Left lung (tissue), 10 donors: ENCODE data around the gene RASA2. TPM values are rescaled to one million over a fixed set of nuclear protein-coding genes. Genes with fewer than 3 reads are reported as not detected.

Experiments
- ATAC-seq: fragments of 200-7000 bp; cut with Tn5 transposase; one replicate; pipeline ENCODE4 v1.9.1; 2020; ENCODE audit warnings: moderate library complexity
- DNase-seq, 4 donors: peaks; one replicate each; pipeline ENCODE4 v3.0.0-alpha.2; 2013 to 2020
- H3K27ac ChIP-seq, 2 donors: fragments of 200-600 bp; sonication (generic) in 1 of 2; one replicate each; pipeline versions ENCODE4 v1.5.0 to v1.8.0; 2020 to 2021
- H3K27me3 ChIP-seq, 2 donors: fragments of 200-600 bp; sonication (generic) in 1 of 2; one replicate each; pipeline versions ENCODE4 v1.5.0 to v1.8.0; 2020 to 2021
- H3K36me3 ChIP-seq, 2 donors: fragments of 200-600 bp; sonication (generic) in 1 of 2; one replicate each; pipeline versions ENCODE4 v1.5.0 to v1.8.0; 2020 to 2021
- H3K4me1 ChIP-seq, 2 donors: fragments of 200-600 bp; one replicate each; pipeline ENCODE4 v1.8.0; 2021
- H3K4me3 ChIP-seq, 2 donors: fragments of 200-600 bp; sonication (generic) in 1 of 2; one replicate each; pipeline versions ENCODE4 v1.5.0 to v1.8.0; 2020 to 2021; ENCODE audit warnings: mild to moderate bottlenecking in 1 of 2
- H3K9me3 ChIP-seq, 2 donors: fragments of 200-600 bp; sonication (generic) in 1 of 2; one replicate each; pipeline versions ENCODE4 v1.5.0 to v1.8.0; 2020 to 2021
- intact Hi-C, 2 donors: fragments of 100-400 bp; cut with DNase I; formaldehyde crosslinking; loops; one replicate each; pipeline versions ENCODE4 v1.11.2 to v1.14.2; 2022
- polyA plus RNA-seq, 6 donors: library from polyadenylated mRNA; unstranded; fragments of 120-200 nt; gene quantifications; one replicate each; pipeline ENCODE4 v1.2.1, GENCODE V29; 2013; ENCODE audit not compliant: insufficient read length in 6 of 6
- total RNA-seq, 2 donors: library from RNA; stranded (reverse); fragmentation: NEBNext Ultra II Directional; extraction: Animal tissue kit (Norgen Biotek cat#: 25700); gene quantifications; one replicate each; pipeline ENCODE4 v1.2.1, GENCODE V29; 2021
- TF ChIP-seq, protein P1 (sequence below), 2 donors: fragments of 200-600 bp; sonication (generic) in 1 of 2; IDR thresholded peaks; one replicate each; pipeline versions ENCODE4 v1.5.0 to v1.8.0; 2021; ENCODE audit warnings: antibody characterized with exemption in 2 of 2
- donor health status: DM: no; HTN: yes; CAD: no.
- donor health status: DM: no; HTN: no; CAD: no.

RASA2 gene
- total and polyA plus RNA-seq, 8 donors = 17.2 to 29.3 (median 25.2) TPM

DNA sequence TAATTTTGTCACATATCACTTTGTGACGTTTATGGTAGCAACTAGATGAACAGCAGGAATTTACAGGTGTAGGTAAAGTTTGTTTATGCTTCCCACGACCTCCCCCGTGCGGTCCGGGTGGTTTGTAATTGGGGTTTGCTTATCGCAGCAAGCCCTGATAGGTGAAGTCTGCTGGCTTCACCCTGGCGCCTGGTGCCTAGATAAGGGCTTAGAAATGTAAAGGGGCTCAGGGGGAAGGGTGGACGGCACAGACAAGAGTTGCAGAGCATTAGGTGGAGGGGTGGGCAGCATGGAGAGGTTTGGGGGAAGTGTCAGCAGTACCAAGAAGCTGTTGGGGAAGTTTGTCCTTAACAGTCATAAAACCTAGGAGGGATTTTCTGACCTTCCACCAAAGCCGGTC, 143.1 kb downstream of the RASA2 start:
- Histone ChIP-seq H3K36me3 (no peaks in the 10 kb centered on the region), H3K4me3 (no peak overlapping the region), H3K9me3 (peaks cover 0 to 14% of the 10 kb centered on the region in 2 donors), H3K27me3 (no peaks in the 10 kb centered on the region), H3K4me1 (no peaks in the 10 kb centered on the region), H3K27ac (no peak overlapping the region)
- ATAC-seq = no peak
- no peak for DNase-seq
- TF ChIP-seq, protein P1, sequence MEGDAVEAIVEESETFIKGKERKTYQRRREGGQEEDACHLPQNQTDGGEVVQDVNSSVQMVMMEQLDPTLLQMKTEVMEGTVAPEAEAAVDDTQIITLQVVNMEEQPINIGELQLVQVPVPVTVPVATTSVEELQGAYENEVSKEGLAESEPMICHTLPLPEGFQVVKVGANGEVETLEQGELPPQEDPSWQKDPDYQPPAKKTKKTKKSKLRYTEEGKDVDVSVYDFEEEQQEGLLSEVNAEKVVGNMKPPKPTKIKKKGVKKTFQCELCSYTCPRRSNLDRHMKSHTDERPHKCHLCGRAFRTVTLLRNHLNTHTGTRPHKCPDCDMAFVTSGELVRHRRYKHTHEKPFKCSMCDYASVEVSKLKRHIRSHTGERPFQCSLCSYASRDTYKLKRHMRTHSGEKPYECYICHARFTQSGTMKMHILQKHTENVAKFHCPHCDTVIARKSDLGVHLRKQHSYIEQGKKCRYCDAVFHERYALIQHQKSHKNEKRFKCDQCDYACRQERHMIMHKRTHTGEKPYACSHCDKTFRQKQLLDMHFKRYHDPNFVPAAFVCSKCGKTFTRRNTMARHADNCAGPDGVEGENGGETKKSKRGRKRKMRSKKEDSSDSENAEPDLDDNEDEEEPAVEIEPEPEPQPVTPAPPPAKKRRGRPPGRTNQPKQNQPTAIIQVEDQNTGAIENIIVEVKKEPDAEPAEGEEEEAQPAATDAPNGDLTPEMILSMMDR (IDR thresholded peaks at IDR 0.05) = no peak
- intact Hi-C loops = no loop called here

DNA sequence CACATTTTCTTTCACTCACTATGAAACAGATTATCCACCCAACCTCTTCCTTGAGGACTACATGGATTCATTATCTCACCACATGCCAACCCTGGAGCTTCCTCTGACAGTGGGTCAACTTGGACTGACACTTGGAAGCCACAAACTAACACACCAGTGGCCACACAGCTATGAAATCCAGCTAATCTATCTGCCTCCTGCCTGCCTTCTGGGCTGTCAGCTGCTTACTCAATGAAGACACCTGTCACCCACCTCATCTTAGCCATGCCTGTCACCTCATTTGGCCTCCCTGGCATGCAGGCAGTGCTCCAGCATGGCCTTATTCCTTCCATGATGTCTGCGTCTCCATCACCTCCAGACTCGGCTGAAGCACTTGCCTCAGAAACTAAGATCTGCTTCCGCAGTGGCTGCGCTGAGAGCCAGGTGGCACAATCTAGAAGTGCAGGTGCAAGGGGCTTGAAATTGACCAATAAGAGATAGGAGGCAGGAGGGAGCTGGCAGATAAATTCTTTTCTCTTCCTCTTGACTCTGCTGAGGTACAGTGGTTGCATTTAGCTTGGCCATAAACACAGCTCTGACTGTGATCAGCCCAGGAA, 146.1 kb downstream of the RASA2 start:
- Histone ChIP-seq H3K4me1 (no peaks in the 10 kb centered on the region), H3K27ac (no peak overlapping the region), H3K9me3 (peaks cover 0 to 14% of the 10 kb centered on the region in 2 donors), H3K27me3 (no peaks in the 10 kb centered on the region), H3K4me3 (no peak overlapping the region), H3K36me3 (no peaks in the 10 kb centered on the region)
- intact Hi-C loops = no loop called here
- ATAC-seq = no peak
- TF ChIP-seq, protein P1 (IDR thresholded peaks at IDR 0.05) = no peak
- DNase-seq = no peak

DNA sequence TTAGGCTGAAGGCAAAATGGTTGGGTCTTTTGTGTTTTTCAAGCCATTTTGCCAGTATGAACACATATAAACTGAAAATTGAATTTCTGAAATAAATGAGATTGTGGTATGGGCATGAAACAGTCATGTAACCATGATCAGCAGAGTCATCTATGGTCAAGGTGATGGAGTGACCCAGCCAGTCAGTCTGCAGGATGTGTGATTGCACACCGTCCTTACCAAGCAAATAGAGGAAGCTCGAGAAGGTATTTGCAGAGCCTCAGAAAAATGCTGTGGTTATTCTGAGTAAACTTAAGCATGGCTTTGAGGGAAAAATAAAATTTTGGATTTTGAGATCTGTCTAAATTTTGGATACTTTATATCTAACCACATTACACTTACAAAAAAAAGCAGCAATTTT, 155.4 kb downstream of the RASA2 start:
- H3K36me3 ChIP-seq = no peaks in the 10 kb centered on the region
- TF ChIP-seq, protein P1 (IDR thresholded peaks at IDR 0.05) = no peak
- peaks cover 0 to 9% of the 10 kb centered on the region in 2 donors for H3K4me1 ChIP-seq
- no peaks in the 10 kb centered on the region for H3K27me3 ChIP-seq
- H3K9me3 ChIP-seq = no peaks in the 10 kb centered on the region
- no peak overlapping the region for H3K27ac ChIP-seq
- no peak overlapping the region for H3K4me3 ChIP-seq
- ATAC-seq (no peak), DNase-seq (no peak)
- intact Hi-C loops = no loop called here

DNA sequence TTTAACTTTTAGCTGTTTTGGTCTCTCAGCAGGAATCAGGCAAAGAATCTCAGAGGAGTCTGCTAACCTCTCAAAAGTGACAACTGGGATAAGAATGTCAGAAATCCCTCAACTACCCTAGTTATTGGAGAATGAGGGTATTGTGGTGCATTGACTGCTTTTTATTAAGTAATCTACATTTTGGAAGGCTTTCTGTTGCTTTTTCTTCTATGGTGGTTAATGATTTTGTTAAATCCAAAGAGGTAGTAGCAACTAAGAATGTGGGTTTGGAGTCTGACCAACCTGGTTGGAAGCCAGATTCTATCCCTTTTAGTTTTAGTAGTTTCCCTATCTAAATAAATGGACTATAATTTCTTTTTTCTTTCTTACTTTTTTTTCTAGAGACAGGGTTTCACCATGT, 156.6 kb downstream of the RASA2 start:
- no peak overlapping the region for H3K4me3 ChIP-seq
- TF ChIP-seq, protein P1 (IDR thresholded peaks at IDR 0.05) = no peak
- ATAC-seq (no peak), DNase-seq (no peak)
- H3K36me3 ChIP-seq = no peaks in the 10 kb centered on the region
- H3K27ac ChIP-seq = no peak overlapping the region
- H3K4me1 ChIP-seq = peaks cover 0 to 9% of the 10 kb centered on the region in 2 donors
- H3K27me3 ChIP-seq = no peaks in the 10 kb centered on the region
- intact Hi-C loops = no loop called here
- no peaks in the 10 kb centered on the region for H3K9me3 ChIP-seq

DNA sequence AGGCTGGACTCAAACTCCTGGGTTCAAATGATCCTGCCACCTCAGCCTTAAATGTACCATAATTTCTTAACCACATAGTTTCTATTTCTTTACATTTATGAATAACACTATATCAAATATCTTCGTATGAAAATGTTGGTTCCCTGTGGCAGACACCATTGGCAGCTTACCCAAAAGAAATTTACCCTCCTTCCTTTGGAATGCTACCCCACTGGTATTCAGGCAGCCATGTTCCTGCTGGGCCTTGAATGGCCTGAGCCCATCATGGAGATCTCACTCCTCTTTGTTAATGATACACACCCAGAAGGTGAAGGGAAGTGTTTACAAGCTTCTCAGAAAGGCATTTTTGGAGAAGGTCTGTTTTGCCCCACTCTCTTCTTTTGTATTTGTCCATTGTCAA, 157.0 kb downstream of the RASA2 start:
- Histone ChIP-seq H3K4me1 (peaks cover 0 to 9% of the 10 kb centered on the region in 2 donors), H3K27ac (no peak overlapping the region), H3K4me3 (no peak overlapping the region), H3K9me3 (no peaks in the 10 kb centered on the region), H3K36me3 (no peaks in the 10 kb centered on the region), H3K27me3 (no peaks in the 10 kb centered on the region)
- no peak for ATAC-seq
- DNase-seq = no peak
- intact Hi-C loops = no loop called here
- TF ChIP-seq, protein P1 (IDR thresholded peaks at IDR 0.05) = no peak
